K562 treated with DMSO at 1 percent for 24 hours (cell line): ENCODE results near the gene SLC36A3. TPM values are rescaled to one million over a fixed set of nuclear protein-coding genes. Genes with fewer than 3 reads are reported as not detected.

ENCODE experiments used
- total RNA-seq: library from RNA; unstranded; fragments of 300-600 nt; gene quantifications from 2 replicates; pipeline ENCODE4 v1.2.3, GENCODE V29; 2022; ENCODE audit warnings: low read depth; ENCODE audit not compliant: insufficient read depth

The SLC36A3 gene
- total RNA-seq: not detected in 2 replicates

GRCh38 chr5:151303666-151304065, at the start of gene SLC36A3:
TSS of gene SLC36A3 (minus strand) at chr5:151303766. CDS start at chr5:151303354, 412 bp downstream.

GRCh38 chr5:151347369-151347768, 43.8 kb upstream of the SLC36A3 start, which contains the start of gene SLC36A2:
TSS of gene SLC36A2 (minus strand) at chr5:151347559. CDS start at chr5:151347460, 99 bp downstream.

DNA sequence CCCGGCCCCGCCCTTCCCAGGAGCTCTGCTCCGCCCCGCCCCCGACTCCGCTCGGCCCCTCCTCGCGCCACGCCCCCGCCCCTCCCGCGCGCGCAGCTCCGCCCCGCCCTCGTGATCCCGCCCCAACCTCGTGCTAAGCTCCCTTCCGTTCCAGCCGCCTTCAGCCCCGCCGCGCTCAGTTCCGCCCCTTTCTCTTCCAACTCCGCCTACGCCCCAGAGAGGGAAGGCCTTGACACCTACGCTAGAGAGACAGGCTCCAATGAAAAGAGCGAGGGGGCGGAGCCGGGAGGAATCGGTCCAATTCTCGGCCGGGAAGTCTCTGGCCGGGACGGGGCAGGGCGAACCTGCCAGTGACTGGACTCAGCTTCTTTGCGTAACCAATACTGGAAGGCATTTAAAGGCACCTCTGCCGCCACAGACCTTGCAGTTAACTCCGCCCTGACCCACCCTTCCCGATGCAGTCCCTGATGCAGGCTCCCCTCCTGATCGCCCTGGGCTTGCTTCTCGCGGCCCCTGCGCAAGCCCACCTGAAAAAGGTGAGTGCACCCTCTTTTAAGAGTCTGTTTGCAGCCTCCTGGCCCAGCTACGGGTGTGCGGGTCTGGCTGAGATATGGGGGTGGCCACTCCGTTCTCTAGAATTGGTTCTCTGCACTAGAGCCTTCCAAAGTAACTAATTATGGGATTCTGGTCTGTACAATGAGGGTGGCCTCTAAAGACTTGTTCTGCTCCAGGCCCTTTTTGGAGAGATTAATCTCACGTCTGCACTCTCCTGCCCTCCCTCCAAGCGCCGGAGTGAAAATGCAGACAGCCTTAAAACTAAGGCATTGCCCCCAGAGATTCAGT, 50.6 kb downstream of the SLC36A3 start, which contains the start of gene GM2A:
GM2A (plus strand) TSS at position 424 of the 843 bp plus-strand sequence; CDS start at position 456, 32 bp downstream.

Other genes with a start within 250 kb of the SLC36A3 start
- gene TNIP1, start 222.7 kb downstream of the SLC36A3 start, total RNA-seq: 75.8 and 83.9 TPM in 2 replicates
- gene ANXA6, start 146.0 kb downstream of the SLC36A3 start, total RNA-seq: 39.4 and 41.9 TPM in 2 replicates
- 16.7 and 19.9 TPM in 2 replicates for gene CCDC69, start 79.7 kb downstream of the SLC36A3 start, total RNA-seq
- 46.2 and 47.9 TPM in 2 replicates for gene GM2A, start 50.6 kb downstream of the SLC36A3 start, total RNA-seq
- gene SLC36A2, start 43.8 kb upstream of the SLC36A3 start, total RNA-seq: not detected in 2 replicates
- gene SLC36A1, start 143.8 kb upstream of the SLC36A3 start, total RNA-seq: 3.9 and 4.8 TPM in 2 replicates